HepG2 (cell line): Measurements from ENCODE around the gene CPEB4. TPM values are rescaled to one million over a fixed set of nuclear protein-coding genes. Genes with fewer than 3 reads are reported as not detected.
A peak's percentile ranks its signal among the peaks of the same experiment; 100 is the strongest.

Source experiments
- ATAC-seq: fragments of 200-7000 bp; cut with Tn5 transposase; 3 replicates; pipeline ENCODE4 v1.9.1; 2020; ENCODE audit warnings: mild to moderate bottlenecking, moderate library complexity
- BruUV-seq: library from RNA; stranded (reverse); fragments of 400-500 nt; replicated peaks from 2 replicates; lab custom pipeline; 2021; lab: Mats Ljungman, UMichigan
- CTCF ChIA-PET: fragments of 300-600 bp; formaldehyde crosslinking; extraction: SDS; loops from one replicate; lab custom pipeline; 2021; ENCODE audit warnings: low total read pairs, inconsistent platforms, low intra/inter-chr PET ratio; lab: Yijun Ruan, JAX
- POLR2A ChIA-PET: fragments of 350-600 bp; sonication (Branson Sonifier 250); formaldehyde crosslinking; loops from one replicate; lab custom pipeline; 2020; ENCODE audit warnings: antibody characterized with exemption, inconsistent platforms; lab: Yijun Ruan, JAX
- DNase-seq: peaks from one replicate; pipeline ENCODE4 v3.0.0-alpha.2; 2015; ENCODE audit warnings: low spot score
- FAIRE-seq: peaks from 3 replicates; lab custom pipeline; 2011; peaks lifted over from hg19 to GRCh38; lab: Jason Lieb, UNC
- H2AFZ ChIP-seq: one replicate; pipeline ENCODE4 v1.6.1; 2011; ENCODE audit warnings: low read length, inconsistent platforms
- H3K27ac ChIP-seq: fragments of 300-600 bp; 3 replicates; pipeline ENCODE4 v1.8.0; 2011; ENCODE audit warnings: mixed run types, mild to moderate bottlenecking, mixed read lengths, low read length, inconsistent platforms; ENCODE audit not compliant: insufficient read depth; ENCODE audit errors: extremely low read length
- H3K27me3 ChIP-seq, 2 experiments: fragments of 200-600 bp in 1 of 2; 2 replicates in 1 of 2; 3 replicates in 1 of 2; pipeline versions ENCODE4 v1.6.0 to v1.8.0; 2011; ENCODE audit warnings: low read length in 2 of 2, mild to moderate bottlenecking in 2 of 2, moderate library complexity in 2 of 2, inconsistent platforms in 1 of 2; ENCODE audit not compliant: insufficient read depth in 2 of 2, control insufficient read depth in 1 of 2
- H3K36me3 ChIP-seq, 2 experiments: fragments of 200-600 bp in 1 of 2; replicated peaks in 1 of 2; 2 replicates in 1 of 2; 3 replicates in 1 of 2; pipeline versions ENCODE4 v1.5.1 to v1.8.0; 2011; ENCODE audit warnings: low read length in 2 of 2, inconsistent platforms in 1 of 2; ENCODE audit not compliant: insufficient read depth in 2 of 2, control insufficient read depth in 1 of 2
- H3K4me1 ChIP-seq: 2 replicates; pipeline ENCODE4 v1.5.1; 2012; ENCODE audit warnings: low read length, inconsistent platforms; ENCODE audit not compliant: insufficient read depth
- H3K4me2 ChIP-seq: 2 replicates; pipeline ENCODE4 v1.6.0; 2011; ENCODE audit warnings: low read depth, low read length, inconsistent platforms
- H3K4me3 ChIP-seq, 3 experiments: fragments of 200-600 bp in 1 of 3; sonication (generic), shearing (Covaris generic) in 1 of 3; replicated peaks in 1 of 3; 2 replicates each; pipeline ENCODE4 v1.5.1; 2011 to 2016; ENCODE audit warnings: low read length in 3 of 3, inconsistent platforms in 2 of 3, low read depth in 2 of 3, mild to moderate bottlenecking in 2 of 3, control low read depth in 1 of 3, mixed read lengths in 1 of 3; ENCODE audit not compliant: insufficient read depth in 1 of 3
- H3K79me2 ChIP-seq: one replicate; pipeline ENCODE4 v1.6.1; 2011; ENCODE audit warnings: low read length, inconsistent platforms; ENCODE audit not compliant: insufficient read depth
- H3K9ac ChIP-seq: 2 replicates; pipeline ENCODE4 v1.6.0; 2011; ENCODE audit warnings: mild to moderate bottlenecking, low read depth, low read length, inconsistent platforms; ENCODE audit not compliant: insufficient read depth
- H3K9me3 ChIP-seq: 2 replicates; pipeline ENCODE4 v1.5.1; 2012; ENCODE audit warnings: mild to moderate bottlenecking, low read length
- H4K20me1 ChIP-seq: 2 replicates; pipeline ENCODE4 v1.6.0; 2011; ENCODE audit warnings: inconsistent platforms, mild to moderate bottlenecking, low read length, moderate library complexity; ENCODE audit not compliant: insufficient read depth
- NFATC3 ChIP-seq: sonication (generic); formaldehyde crosslinking; IDR thresholded peaks from 2 replicates; pipeline ENCODE4 v1.5.1; 2020; ENCODE audit warnings: mild to moderate bottlenecking, missing genetic modification reagents
- PAX8 ChIP-seq: sonication (generic); formaldehyde crosslinking; IDR thresholded peaks from 2 replicates; pipeline ENCODE4 v1.8.0; 2022; ENCODE audit warnings: mild to moderate bottlenecking, missing genetic modification reagents, borderline replicate concordance
- RBM39 ChIP-seq: fragments of 200-400 bp; formaldehyde crosslinking; IDR thresholded peaks from one replicate; pipeline ENCODE4 v1.6.1; 2018; ENCODE audit warnings: antibody characterized with exemption, mild to moderate bottlenecking, low read depth, low read length; ENCODE audit not compliant: poor library complexity, severe bottlenecking
- ZMYM3 ChIP-seq: sonication (generic); formaldehyde crosslinking; IDR thresholded peaks from 2 replicates; pipeline ENCODE4 v1.5.1; 2020; ENCODE audit warnings: mild to moderate bottlenecking, missing genetic modification reagents
- ZMYM4 ChIP-seq: sonication (generic); formaldehyde crosslinking; IDR thresholded peaks from 2 replicates; pipeline ENCODE4 v1.8.1; 2023; ENCODE audit warnings: mild to moderate bottlenecking, missing genetic modification reagents
- ZNF687 ChIP-seq: sonication (generic); formaldehyde crosslinking; IDR thresholded peaks from 2 replicates; pipeline ENCODE4 v1.5.1; 2020; ENCODE audit warnings: mild to moderate bottlenecking, missing genetic modification reagents, moderate library complexity
- ZNF768 ChIP-seq: sonication (generic); formaldehyde crosslinking; IDR thresholded peaks from 2 replicates; pipeline ENCODE4 v1.4.0; 2020; ENCODE audit warnings: missing genetic modification reagents
- WGBS: methylation state at CpG from one replicate; pipeline ENCODE4 v1.1.6; 2017; ENCODE audit warnings: low lambda C conversion rate; 5-methylcytosine and 5-hydroxymethylcytosine counted together
- in situ Hi-C: cut with HindIII; loops from 2 replicates; pipeline ENCODE4 v1.10.0; 2017; ENCODE audit warnings: low pct_unique_long_range_greater_than_20kb; ENCODE audit not compliant: extremely low pct_ligation_motif_present
- intact Hi-C: fragments of 100-400 bp; cut with micrococcal nuclease; formaldehyde crosslinking; loops from one replicate; pipeline ENCODE4 v1.10.0; 2022; ENCODE audit not compliant: unreplicated experiment
- polyA plus RNA-seq, 8 experiments: library from polyadenylated mRNA; depleted of rRNA in 3 of 8; stranded (reverse) in 7 of 8; unstranded in 1 of 8; fragments of >200 nt; fragmentation: Illumina TruSeq in 4 of 8; extraction: Trizol in 4 of 8; gene quantifications; 2 replicates each; pipeline versions ENCODE4 v1.2.1 to v1.2.3, GENCODE V29; 2011 to 2016; ENCODE audit warnings: low read depth in 4 of 8, missing spikeins in 1 of 8, mixed read lengths in 1 of 8; ENCODE audit not compliant: insufficient read depth in 1 of 8
- total RNA-seq, 5 experiments: library from RNA; depleted of rRNA; stranded (reverse); fragments of >200 nt; fragmentation: Illumina TruSeq; extraction: Trizol; gene quantifications; 2 replicates each; pipeline ENCODE4 v1.2.3, GENCODE V29; 2016; ENCODE audit warnings: low read depth in 1 of 5

Gene CPEB4
- total and polyA plus RNA-seq, 2 of the 13 experiments (the other 11 are each of a cell fraction or from before 2014, with no cell fraction given), result 7.7 to 26.7 TPM

GRCh38 chr5:173872957-173873305, 15.2 kb upstream of the CPEB4 start:
- no peak for FAIRE-seq
- no peaks in the 10 kb centered on the region for H3K27me3 ChIP-seq
- H3K79me2 ChIP-seq, result no peaks in the 10 kb centered on the region
- H3K36me3 ChIP-seq, result no peaks in the 10 kb centered on the region
- in situ Hi-C loops (no loop called here), intact Hi-C loops (no loop called here)
- peak overlapping the region; percentile 4 to 52 (median 13); a peak in 3 of 6 replicates for H3K4me3 ChIP-seq
- no peak for TF ChIP-seq NFATC3 (CRISPR knock-in tag)
- TF ChIP-seq ZMYM3 (CRISPR knock-in tag), result 0 out of 2 replicates have a peak, but pooled peaks have one; percentile 14
- TF ChIP-seq PAX8, result no peak
- TF ChIP-seq ZMYM4 (CRISPR knock-in tag), result peak; percentile 37; the same call in 1 of the 2 replicates
- no peak for TF ChIP-seq RBM39
- TF ChIP-seq ZNF768, result no peak
- peak; percentile 74 for TF ChIP-seq ZNF687
- 21% methylated on average over 8 of the region's 9 CpGs for WGBS
- no peaks in the 10 kb centered on the region for H3K9me3 ChIP-seq
- peak; percentile 75 for ATAC-seq
- no peaks in the 10 kb centered on the region for H4K20me1 ChIP-seq
- ChIA-PET CTCF (no interaction called here), POLR2A (interaction anchor here (1.3 to 2.5 kb wide), 4 partner anchors 13 to 109 kb away, joined by 3 to 14 read pairs (median 8); partner anchors contain the start of gene CPEB4)
- H3K4me1 ChIP-seq, result peaks cover 52% of the 10 kb centered on the region
- no TSS peak for BruUV-seq
- peak overlapping the region; percentile 88 for H2AFZ ChIP-seq
- peak; percentile 26 for DNase-seq
- H3K27ac ChIP-seq, result no peak overlapping the region
- H3K9ac ChIP-seq, result peak overlapping the region; percentile 31; the same call in 1 of the 2 replicates
- H3K4me2 ChIP-seq, result peak overlapping the region; percentile 69
